Measurements from ENCODE around the gene MXRA7. TPM values are rescaled to one million over a fixed set of nuclear protein-coding genes. Genes with fewer than 3 reads are reported as not detected.

MXRA7 gene
- total and polyA plus RNA-seq, 3 donors from 2014 or later = 217 to 272 (median 253) TPM

- WGBS, 2 donors = 1 to 2% methylated on average over 7 of the region's 7 CpGs
- Histone ChIP-seq H3K27ac (peak overlapping the region in 1 of 2 donors; percentile 97), H3K9me3 (no peaks in the 10 kb centered on the region), H3K4me1 (peaks cover 22% of the 10 kb centered on the region), H3K4me3 (peak overlapping the region; percentile 99), H3K27me3 (no peaks in the 10 kb centered on the region), H3K36me3 (ENCODE audit: low read depth, missing control alignments) (no peaks in the 10 kb centered on the region)
- intact Hi-C loops (cut with DNase I; ENCODE audit: low total_unique reads) = no loop called here
- no peak for DNase-seq
- TF ChIP-seq POLR2A (IDR thresholded peaks at IDR 0.05) (no peak), CTCF (IDR thresholded peaks at IDR 0.05) (no peak)
Measured at GRCh38 chr17:76738468-76738850, 27.7 kb upstream of the MXRA7 start.

- Histone ChIP-seq H3K4me1 (peaks cover 27% of the 10 kb centered on the region), H3K36me3 (ENCODE audit: low read depth, missing control alignments) (no peaks in the 10 kb centered on the region), H3K9me3 (no peaks in the 10 kb centered on the region), H3K4me3 (peak within 1 kb of the TSS; percentile 99), H3K27me3 (no peaks in the 10 kb centered on the region), H3K27ac (peak within 1 kb of the TSS; percentile 97 to 98)
- intact Hi-C loops (cut with DNase I; ENCODE audit: low total_unique reads) = no loop called here
- DNase-seq = peak; percentile 91
- 0% methylated on average over 33 to 36 of the region's 57 CpGs for WGBS, 2 donors
- no peak for TF ChIP-seq CTCF (IDR thresholded peaks at IDR 0.05)
- TF ChIP-seq POLR2A (IDR thresholded peaks at IDR 0.05) = peak; percentile 41
Measured at GRCh38 chr17:76737676-76738467, 27.1 kb upstream of the MXRA7 start, which contains the start of gene MFSD11. Gene MFSD11 (plus strand): TSS chr17:76738119. CDS start chr17:76738353, 234 bp downstream.

GRCh38 chr17:76737082-76737675, 26.4 kb upstream of the MXRA7 start, which contains the start of gene SRSF2:
Gene SRSF2 (minus strand): TSS chr17:76737331. CDS start chr17:76737160, 171 bp downstream.
- Histone ChIP-seq H3K27ac (peak within 1 kb of the TSS; percentile 97 to 98), H3K4me3 (peak within 1 kb of the TSS; percentile 99), H3K4me1 (peaks cover 31% of the 10 kb centered on the region), H3K27me3 (no peaks in the 10 kb centered on the region), H3K9me3 (no peaks in the 10 kb centered on the region), H3K36me3 (ENCODE audit: low read depth, missing control alignments) (no peaks in the 10 kb centered on the region)
- intact Hi-C loops (cut with DNase I; ENCODE audit: low total_unique reads) = no loop called here
- WGBS, 2 donors = 0% methylated on average over 49 of the region's 60 CpGs; no CpG with 5 or more reads in 1 of the 2 donors
- peak; percentile 98 for DNase-seq
- TF ChIP-seq CTCF (IDR thresholded peaks at IDR 0.05) = no peak
- TF ChIP-seq POLR2A (IDR thresholded peaks at IDR 0.05) = peak; percentile 99

GRCh38 chr17:76736349-76737081, 25.8 kb upstream of the MXRA7 start:
- Histone ChIP-seq H3K4me3 (peak overlapping the region; percentile 99), H3K4me1 (peaks cover 32% of the 10 kb centered on the region), H3K27me3 (no peaks in the 10 kb centered on the region), H3K9me3 (no peaks in the 10 kb centered on the region), H3K27ac (peak overlapping the region; percentile 97 to 98), H3K36me3 (ENCODE audit: low read depth, missing control alignments) (no peaks in the 10 kb centered on the region)
- intact Hi-C loops (cut with DNase I; ENCODE audit: low total_unique reads) = no loop called here
- TF ChIP-seq CTCF (IDR thresholded peaks at IDR 0.05) = peak in 1 of 3 experiments; percentile 15
- TF ChIP-seq POLR2A (IDR thresholded peaks at IDR 0.05) = no peak
- peak; percentile 61 for DNase-seq
- 0 to 1% methylated on average over 19 to 83 of the region's 117 CpGs for WGBS, 2 donors
